Activated effector memory CD4-positive, alpha-beta T cell treated with anti-CD3 and anti-CD28 coated beads, Interleukin-2, amount 50 U/mL, for 16 hours (primary cell): ENCODE results near the gene MIDN.

Experiments used
- DNase-seq: peaks from one replicate; pipeline ENCODE4 v3.0.0-alpha.2; 2020

MIDN gene

DNA sequence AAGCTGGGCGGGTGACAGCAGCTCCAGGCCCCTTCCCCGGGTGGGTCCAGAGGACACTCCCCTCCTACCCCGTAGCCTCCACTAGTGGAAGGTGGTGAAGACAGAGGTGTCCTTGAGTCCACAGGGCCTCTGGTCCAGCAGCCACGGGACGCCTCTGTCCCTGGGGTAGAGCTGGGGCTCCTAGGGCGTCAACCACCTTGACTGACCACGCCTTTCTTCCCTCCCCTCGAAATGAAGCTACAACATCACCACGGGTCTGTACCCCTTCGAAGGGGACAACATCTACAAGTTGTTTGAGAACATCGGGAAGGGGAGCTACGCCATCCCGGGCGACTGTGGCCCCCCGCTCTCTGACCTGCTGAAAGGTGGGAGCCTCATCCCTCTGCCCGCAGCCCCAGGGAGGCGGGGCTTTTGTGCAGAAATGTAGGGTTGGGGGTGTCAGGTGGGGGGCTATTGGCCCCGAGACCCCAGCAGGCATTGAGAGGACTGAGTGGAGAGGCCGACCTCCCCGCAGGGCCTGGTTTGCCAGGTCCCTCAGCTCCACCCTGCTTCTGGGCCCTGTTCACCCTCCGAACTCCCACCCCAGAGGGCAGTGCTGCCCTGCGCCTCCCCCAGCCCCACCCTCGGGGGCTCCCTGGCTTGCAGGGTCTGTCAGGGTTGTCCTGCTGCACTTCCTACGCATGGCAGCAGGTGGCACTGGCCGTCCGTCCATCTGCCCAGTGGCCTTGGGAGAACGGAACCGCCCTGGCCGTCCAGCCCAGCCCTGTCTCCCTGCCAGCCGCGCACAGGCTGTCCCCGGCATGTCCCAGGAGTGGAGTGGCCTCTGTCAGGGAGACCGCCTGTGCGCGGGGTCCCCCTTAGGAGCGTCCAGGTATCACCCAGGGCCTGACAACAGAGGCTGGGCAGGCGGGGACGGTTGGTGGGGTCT is 27.1 kb upstream of the MIDN start:
- DNase-seq: no peak

DNA sequence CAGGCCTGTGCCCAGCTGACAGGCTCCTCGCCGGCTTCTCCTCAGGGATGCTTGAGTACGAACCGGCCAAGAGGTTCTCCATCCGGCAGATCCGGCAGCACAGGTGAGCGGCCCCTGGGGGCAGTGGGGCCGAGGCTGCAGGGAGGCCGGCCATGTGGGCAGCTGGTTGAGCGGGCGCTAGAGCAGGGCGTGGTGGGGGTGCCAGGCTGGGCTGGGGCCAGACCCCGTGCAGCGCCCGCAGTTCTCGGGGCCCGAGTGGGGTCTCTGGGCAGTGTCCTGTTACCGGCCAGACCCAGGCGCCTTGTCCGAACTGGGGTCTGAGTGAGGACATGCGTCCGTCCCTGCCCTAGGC is 26.5 kb upstream of the MIDN start:
- no peak for DNase-seq

DNA sequence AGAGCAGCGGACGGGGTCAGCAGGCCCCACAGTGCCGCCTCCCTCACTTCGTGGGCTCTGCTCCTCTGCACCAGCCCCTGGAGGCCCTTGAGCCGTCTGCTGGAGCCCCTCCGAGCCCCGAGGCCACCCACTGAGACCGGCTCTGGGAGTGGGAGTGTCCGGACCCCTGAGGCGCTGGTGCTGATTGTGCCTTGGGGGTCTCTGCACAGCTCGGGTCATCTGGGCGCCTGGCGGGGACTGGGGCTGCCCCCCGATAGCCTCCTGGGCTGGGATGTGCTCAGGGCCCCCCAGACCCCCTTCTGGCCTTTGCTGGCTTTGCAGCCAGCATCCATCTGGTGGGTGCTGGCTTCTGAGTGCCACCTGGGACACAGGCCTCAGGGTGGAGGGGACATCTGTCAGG is 26.0 kb upstream of the MIDN start:
- DNase-seq: no peak

DNA sequence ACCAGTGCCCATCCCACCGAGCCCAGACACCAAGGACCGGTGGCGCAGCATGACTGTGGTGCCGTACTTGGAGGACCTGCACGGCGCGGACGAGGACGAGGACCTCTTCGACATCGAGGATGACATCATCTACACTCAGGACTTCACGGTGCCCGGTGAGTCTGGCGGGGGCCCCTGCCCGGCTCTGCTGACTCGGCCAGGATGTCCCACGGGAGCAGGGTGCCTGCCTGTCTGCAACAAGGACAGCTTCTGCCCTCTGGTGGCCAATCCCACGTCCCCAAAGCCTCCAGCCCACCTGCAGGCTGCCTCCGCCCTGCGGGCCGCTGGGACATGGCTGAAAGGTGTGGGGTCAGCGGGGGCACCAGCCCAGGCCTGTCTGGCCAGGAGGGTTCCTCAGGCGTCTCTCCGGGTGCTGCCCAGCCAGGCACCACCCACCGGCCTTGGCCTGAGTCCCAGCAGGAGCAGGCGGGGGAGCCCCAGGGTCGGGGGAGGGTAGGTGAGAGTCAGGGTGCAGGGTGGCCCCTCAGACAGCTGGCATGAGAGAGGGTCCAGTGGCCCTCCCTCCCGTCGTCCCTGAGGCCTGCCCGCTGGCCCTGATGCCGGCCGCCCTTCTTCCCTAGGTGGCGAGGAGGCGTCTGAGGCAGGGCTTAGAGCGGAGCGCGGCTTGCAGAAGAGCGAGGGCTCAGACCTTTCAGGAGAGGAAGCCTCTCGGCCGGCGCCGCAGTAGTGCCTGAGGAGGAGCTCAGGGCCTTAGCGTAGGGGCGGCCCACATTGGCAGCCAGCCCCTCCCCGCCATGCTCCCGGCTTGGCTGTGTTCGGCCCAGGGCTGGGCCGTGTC is 25.1 kb upstream of the MIDN start:
- DNase-seq: no peak

DNA sequence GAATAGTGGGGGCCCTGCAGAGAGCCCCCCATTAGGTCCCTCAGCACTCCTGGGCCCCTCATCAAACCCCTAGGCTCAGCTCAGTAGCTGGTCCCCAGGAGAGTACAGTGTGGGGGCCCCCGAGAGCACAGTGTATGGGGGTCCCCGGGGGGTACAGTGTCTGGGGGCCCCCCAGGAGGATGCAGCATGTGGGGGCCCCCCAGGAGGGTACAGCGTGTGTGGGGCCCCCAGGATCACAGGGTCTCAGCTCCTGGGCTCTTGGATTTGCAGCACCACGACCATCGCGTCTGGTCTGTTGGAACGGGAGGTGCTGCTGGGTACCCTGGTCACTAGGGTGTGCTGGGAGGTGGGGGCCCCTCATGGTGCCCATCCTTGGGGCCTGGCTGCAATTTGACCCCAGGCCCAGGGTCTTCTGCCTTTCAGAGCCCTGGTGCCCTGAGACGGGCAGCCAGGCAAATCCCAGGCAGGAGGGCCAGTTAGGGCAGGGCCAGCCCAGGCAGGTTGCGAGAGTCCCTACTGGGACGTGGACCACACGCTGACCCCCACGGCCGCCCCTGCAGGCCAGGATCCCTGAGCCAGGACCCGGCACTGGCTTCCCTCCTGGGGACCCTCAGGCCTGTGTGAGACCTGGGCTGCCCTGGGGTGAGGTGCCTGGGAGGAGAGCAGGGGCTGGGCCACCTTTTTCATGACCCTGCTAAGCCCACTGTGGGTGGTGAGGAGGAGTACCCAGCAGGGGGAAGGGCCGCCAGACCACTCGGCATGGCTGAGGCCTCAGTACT is 24.1 kb upstream of the MIDN start:
- no peak for DNase-seq

DNA sequence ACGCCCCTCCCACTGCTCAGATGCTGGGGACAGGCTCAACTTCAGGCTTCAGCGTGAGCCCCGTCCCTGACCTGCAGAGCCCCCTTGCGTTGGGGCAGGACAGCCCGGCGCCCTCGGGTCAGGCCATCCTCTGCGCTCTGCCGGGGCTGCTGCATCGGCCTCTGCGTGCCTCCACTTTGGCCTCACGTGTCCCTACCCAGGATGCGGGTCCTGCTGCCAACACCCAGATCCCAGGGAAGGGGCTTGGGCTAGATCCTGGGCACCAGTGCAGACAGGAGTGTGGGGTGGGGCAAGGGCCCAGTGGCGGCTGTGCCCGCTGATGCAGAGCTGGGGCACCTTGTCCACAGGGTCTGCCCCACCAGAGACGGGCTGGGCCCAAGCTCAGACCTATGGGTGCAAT is 23.5 kb upstream of the MIDN start:
- no peak for DNase-seq

DNA sequence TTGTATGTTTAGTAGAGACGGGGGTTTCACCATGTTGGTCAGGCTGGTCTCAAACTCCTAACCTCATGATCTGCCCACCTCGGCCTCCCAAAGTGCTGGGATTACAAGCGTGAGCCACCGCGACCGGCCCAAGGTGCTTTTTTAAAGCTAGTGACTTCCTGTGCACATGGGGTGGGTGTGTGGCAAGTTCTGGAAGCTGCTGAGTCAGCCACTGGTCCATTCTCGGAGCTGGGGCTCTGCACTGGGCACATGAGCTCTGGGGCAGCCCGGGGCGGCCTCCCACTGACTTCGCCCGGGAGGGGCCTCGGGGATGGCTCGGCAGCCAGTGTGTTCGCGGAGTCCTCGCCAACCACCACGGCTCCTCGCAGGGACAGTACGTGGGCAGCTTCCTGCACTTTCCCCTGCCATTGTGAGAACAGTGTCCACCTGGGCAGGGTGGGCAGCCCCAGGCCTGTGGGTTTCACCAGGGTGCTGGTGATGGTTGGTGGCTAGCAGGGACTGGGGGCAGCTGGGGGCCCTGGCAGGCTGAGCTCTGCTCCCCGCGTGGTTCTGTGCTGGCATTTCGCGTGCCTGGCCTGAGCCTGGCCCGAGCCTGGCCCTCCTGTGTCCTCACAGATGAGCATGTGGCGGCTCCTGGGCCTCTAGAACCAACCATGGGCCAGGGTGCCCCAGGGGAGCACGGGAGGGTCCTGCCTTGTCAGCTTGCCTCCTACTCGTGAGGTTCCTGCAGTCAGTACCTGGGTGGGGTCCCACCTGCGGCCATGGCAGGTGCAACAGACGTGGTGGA is 22.8 kb upstream of the MIDN start:
- DNase-seq: no peak

DNA sequence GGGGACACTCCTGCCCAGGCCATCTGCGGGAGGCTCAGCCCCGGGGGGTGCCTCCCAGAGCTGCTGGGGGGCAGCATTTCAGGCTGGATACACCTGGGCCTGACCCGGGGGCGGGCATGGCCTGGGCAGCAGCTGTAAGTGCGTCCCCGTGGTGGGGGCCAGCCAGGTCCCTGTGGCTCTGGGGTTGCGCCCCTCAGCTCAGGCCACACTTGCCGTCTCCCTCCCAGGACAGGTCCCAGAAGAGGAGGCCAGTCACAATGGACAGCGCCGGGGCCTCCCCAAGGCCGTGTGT is 22.2 kb upstream of the MIDN start:
- no peak for DNase-seq

DNA sequence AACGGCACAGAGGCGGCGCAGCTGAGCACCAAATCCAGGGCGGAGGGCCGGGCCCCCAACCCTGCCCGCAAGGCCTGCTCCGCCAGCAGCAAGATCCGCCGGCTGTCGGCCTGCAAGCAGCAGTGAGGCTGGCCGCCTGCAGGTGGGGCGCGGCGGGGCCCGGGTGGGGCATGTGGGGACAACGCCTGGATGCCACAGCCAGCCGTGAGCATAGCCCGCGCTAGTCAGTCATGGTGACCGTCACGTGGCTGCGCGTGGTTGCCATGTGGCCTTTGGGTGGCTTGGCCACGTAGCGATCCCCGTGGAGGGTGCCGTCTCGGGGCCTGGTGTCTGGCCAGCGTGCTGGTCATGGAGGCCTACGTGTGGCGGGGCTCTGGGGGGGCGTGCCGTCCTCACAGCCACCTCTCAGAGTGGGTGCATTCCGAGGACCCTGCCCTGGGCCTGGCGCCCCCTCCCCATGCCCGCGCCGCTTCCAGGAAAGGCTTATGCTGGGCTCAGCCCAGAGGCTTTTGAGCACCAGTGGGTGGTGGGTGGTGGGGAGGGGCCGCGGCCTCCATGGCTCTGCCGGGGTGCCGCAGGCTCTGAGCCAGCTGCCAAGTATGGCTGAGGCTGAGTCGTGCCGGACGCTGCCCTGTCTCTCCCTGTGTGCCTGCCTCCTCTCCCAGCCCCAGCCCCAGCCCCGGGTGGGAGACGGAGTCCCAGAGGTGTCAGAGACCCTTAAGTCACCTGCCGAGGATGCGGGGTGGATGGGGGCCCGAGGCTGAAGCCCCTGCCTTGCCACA is 21.7 kb upstream of the MIDN start:
- no peak for DNase-seq

DNA sequence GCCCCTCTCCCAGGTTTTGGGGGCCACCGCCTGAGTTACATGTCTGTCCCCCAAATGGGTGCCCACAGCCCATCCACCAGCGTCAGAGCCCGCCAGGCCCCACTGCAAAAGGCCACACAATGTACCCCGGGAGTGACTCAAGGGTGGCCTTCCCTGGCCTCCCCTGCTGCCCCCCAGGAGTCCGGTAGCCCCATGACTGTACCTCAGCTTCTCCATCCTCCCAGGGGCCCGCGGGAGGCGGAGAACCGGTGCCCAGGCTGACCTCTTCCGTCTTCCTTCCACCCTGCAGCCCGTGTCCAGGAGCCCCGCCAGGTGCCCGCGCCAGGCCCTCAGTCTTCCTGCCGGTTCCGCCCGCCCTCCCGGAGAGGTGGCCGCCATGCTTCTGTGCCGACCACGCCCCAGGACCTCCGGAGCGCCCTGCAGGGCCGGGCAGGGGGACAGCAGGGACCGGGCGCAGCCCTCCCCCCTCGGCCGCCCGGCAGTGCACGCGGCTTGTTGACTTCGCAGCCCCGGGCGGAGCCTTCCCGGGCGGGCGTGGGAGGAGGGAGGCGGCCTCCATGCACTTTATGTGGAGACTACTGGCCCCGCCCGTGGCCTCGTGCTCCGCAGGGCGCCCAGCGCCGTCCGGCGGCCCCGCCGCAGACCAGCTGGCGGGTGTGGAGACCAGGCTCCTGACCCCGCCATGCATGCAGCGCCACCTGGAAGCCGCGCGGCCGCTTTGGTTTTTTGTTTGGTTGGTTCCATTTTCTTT is 20.9 kb upstream of the MIDN start:
- DNase-seq: no peak

DNA sequence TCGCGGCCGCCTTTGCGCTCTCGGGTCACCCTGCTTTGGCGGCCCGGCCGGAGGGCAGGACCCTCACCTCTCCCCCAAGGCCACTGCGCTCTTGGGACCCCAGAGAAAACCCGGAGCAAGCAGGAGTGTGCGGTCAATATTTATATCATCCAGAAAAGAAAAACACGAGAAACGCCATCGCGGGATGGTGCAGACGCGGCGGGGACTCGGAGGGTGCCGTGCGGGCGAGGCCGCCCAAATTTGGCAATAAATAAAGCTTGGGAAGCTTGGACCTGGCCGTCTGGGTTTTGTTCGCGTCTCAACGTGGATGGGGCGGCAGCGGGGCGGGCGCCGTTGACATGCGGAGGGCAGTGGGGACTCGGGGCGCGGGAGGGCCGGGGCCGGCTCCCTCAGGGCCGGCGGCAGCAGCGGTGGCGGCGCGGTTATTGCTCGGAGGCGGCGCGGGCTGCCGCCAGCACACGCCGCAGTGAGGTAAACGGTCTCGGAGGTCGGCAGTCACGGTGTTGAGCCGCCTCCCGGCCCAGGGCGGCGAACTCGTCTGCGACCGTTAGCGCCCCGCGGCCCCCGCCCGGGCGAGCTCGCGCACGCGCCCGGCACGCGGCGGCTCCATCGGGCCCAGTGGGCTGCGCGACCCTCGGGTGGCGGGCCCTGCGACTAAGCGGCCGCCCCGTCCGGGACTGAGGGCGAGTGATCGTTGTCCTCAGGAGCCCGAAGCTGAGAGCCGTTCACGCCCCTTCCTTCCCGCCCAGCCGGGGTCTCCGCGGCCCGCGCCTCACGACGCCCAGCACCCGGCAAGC is 20.0 kb upstream of the MIDN start:
- no peak for DNase-seq

DNA sequence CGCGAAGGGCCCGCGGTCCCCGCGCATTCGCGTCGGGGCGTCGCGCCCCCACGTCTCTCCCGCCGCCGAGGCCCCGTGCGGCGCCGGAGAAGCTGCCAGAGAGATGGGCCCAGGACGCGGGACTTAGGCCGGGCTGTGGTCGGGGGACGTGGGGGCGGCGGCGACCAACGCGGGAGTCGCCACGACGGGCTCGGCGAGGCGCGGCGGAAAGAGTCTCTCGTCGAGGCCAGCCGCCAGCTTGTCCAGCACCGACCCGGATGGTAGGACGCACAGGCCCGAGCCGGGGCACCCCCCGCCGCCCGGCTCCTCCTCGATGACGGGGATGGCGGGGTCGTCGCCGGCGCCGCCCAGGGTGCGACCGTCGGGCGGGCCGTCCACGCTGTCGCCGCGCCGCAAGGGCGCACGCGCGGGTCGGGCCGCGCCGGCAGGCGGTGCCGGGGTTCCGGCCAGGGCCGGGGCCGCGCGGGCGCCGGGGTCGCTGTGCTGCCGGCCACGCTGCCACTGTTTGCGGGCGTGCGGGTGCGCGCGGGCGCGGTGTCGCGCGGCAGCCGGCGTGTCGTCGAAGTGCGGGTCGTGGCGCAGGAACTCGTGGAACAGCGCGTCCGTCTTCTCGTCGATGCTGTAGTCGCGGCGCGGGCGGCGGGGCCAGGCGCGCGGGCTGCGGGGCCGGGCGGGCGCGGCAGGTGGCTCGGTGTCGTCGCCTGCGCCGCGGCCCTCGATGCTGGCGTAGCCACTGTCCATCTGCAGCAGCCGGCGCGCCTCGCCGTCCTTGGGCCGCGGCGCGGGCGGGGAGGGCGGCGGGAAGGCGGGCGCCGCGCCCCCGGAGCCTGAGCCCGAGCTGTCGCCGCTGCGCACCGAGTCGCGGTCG is 19.1 kb upstream of the MIDN start:
- no peak for DNase-seq

DNA sequence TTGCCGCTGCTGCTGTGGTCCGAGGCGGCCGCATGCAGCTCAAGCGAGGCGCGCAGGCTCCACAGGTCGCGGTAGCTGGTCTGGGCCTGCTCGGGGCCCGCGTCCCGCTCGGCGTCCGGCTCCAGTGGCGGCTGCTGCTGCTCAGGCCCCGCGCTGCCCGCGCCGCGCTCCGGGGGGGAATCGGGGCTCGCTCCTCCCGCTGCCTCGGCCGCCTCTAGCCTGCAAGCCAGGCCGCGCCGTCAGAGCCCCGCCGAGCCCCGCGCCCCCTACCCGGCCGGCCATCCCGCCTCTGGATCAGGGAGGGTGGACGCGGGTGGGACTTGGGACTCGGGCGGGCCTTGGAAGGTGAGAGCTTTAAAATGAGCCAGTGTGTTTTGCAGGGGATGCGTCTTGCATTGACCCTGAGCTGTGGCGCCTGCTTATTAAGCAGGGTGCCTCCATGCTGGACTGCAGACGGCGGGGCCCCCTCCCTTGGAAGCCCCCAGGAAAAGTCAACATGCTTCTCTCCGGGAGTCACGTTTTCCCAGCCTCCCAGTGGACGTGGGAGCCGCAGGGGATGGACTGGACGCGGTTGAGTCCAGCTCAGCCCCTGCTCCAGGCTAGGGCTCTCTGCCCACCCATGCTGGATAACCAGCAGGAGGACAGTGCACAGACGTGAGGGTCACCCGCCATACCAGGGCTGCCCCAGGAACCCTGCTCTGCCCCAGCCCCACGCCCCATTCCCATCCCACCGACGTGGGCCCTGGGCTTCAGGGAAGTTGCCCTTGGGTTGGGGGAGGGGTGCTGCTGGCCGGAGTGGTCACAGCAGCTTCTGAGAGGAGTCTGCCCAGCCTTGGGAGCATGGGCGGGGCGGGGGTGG is 18.2 kb upstream of the MIDN start:
- DNase-seq: no peak

DNA sequence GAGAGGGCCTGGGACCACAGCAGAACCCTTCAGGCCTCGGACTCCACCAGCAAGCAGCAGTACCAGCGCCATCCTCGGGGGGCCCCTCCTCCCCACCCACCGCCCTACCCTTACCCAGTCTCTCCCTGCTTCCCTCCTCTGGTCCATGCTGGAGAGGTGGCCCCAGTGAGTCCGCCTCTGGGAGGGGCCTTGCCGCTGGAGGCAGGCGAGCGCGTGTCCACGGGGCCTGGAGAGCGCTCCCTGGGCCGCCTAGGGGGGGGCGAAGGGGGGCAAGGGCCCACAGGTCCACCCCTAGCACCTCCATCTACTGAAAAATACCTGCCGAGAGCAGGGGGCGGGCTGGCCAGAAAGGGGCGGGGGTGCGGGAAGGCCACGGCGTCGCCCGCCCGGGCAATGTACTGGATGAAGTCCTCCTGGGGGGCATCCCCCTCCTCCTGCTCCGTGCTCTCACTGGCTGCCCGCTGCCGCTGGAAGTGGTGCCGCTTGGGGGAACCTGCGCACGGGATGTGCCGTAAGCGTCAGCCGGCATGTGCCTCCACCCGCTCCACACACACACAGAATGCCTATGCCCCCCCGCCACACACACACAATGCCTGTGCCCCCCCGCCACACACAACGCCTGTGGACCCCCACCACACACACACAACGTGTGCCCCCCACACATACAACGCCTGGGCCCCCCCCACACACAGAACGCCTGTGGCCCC is 17.4 kb upstream of the MIDN start:
- no peak for DNase-seq

DNA sequence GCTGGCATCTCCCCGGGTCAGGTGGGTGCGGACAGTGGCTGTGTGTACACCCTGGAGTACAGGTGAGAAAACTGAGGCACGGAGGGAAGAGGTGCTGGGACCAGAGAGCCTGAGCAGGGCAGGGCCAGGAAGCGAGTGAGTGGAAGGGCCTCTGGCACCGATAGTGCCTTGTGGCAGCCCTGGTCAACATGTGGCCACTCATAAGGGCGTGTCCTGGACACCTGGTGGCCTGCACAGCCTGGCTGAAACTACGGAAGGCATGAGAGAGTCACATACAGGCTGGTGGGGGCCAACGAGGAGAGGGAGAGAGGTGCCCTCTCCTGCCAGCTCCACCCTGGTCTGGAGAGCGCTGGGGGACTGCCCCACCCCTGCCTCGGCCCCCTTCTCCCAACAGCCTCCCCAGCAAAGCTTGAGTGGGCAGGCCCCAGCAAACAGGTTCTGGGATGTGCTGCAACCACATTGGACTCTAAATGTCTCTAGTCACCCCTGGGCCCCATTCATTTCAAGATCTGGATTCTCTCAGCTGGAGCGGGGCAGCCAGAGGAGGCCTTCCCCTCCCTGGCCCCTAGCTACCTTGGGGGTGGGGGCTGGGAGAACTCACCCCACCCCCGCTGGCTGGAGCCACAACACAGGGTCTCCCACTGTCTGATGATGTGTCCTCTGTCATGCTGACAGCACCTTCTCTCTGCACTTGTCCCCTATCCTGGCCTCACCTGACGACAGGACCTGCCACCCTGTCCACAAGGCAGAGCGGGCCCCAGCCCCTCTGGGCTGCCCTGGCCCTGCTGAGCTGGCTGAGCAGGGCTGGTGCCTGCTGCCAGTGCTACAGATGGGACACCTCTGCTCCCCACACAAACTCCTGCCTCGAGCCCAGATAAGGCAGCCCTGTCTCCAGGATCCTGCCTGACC is 16.4 kb upstream of the MIDN start:
- DNase-seq: no peak

DNA sequence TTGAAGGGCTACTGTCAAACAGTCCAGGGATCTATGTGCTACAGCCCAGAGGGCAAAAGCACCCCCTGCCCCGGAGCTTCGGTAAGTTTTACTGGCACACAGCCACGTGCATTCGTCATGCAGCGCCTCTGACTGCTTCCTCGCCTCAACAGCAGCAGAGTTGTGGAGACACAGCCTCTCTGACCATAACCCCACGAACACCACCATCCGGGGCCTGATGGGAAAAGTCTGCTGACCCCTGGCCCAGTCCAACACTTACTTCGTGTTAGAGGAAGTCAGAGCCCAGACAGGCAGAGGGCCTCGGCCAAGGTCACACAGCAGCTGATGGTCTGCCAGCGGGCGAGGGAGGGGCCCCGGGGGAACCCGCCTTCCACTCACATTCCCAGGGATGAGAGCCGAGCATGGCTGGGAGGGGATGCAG is 15.7 kb upstream of the MIDN start:
- DNase-seq: no peak
